IPS-NIHi7 (cell line): ENCODE results near the gene PROC.
"Not testable (repeated sequence)": the region's sequence is repeated elsewhere in the genome, so short reads cannot be mapped to it uniquely, and the experiment has no call there.

Source experiments
- DNase-seq: peaks from one replicate; pipeline ENCODE4 v3.0.0; 2012; ENCODE audit warnings: mixed read lengths; ENCODE audit errors: extremely low spot score

Gene PROC

GRCh38 chr2:127394492-127394891 is 23.7 kb upstream of the PROC start:
- no peak for DNase-seq

GRCh38 chr2:127397568-127398238 is 20.5 kb upstream of the PROC start:
- no peak for DNase-seq

GRCh38 chr2:127398239-127398590 is 20.0 kb upstream of the PROC start:
- DNase-seq, result peak; percentile 58

GRCh38 chr2:127400533-127400896 is 17.7 kb upstream of the PROC start:
- no peak for DNase-seq

GRCh38 chr2:127400897-127401756 is 17.1 kb upstream of the PROC start:
- no peak for DNase-seq

GRCh38 chr2:127401757-127402695 is 16.2 kb upstream of the PROC start:
- no peak for DNase-seq

GRCh38 chr2:127403460-127403859 is 14.8 kb upstream of the PROC start:
- DNase-seq, result no peak

- DNase-seq, result no peak
Measured at GRCh38 chr2:127404466-127405254, 13.6 kb upstream of the PROC start.

GRCh38 chr2:127405255-127405610 is 13.0 kb upstream of the PROC start:
- DNase-seq, result no peak

- DNase-seq, result no peak
Measured at GRCh38 chr2:127406454-127406853, 11.8 kb upstream of the PROC start.

GRCh38 chr2:127407091-127407490 is 11.1 kb upstream of the PROC start:
- DNase-seq, result no peak

- no peak for DNase-seq
Measured at GRCh38 chr2:127407661-127408003, 10.6 kb upstream of the PROC start.

- DNase-seq, result peak; percentile 92
Measured at GRCh38 chr2:127408004-127408806, 10.0 kb upstream of the PROC start.

- DNase-seq, result no peak
Measured at GRCh38 chr2:127408807-127409099, 9.5 kb upstream of the PROC start.

- DNase-seq, result not testable (repeated sequence)
Measured at GRCh38 chr2:127409716-127410115, 8.5 kb upstream of the PROC start.

GRCh38 chr2:127410871-127411652 is 7.2 kb upstream of the PROC start:
- DNase-seq, result no peak

- no peak for DNase-seq
Measured at GRCh38 chr2:127411653-127412369, 6.4 kb upstream of the PROC start.

GRCh38 chr2:127413200-127413599 is 5.0 kb upstream of the PROC start:
- no peak for DNase-seq

GRCh38 chr2:127413782-127414637 is 4.2 kb upstream of the PROC start:
- no peak for DNase-seq
